Stimulated activated memory B cell treated with anti-CD40 and anti-IgM and Interleukin-4, amounts not matched to agents 10 μg/mL and 1 μg/mL and 100 μg/mL, for 72 hours (primary cell): ENCODE results near the gene ACRBP.
"Not testable (repeated sequence)": the region's sequence is repeated elsewhere in the genome, so short reads cannot be mapped to it uniquely, and the experiment has no call there.

Experiments
- ATAC-seq: fragments of 150-1000 bp; cut with Tn5 transposase; 2 replicates; pipeline ENCODE4 v1.10.0; 2021
- H3K27ac Mint-ChIP-seq: one replicate; pipeline ENCODE4 v1.8.0; 2022; ENCODE audit warnings: mild to moderate bottlenecking, mixed read lengths
- H3K27me3 Mint-ChIP-seq: one replicate; pipeline ENCODE4 v1.8.0; 2022; ENCODE audit warnings: mixed read lengths
- H3K36me3 Mint-ChIP-seq: one replicate; pipeline ENCODE4 v1.8.0; 2022; ENCODE audit warnings: mixed read lengths
- H3K4me1 Mint-ChIP-seq: one replicate; pipeline ENCODE4 v1.8.0; 2022; ENCODE audit warnings: mixed read lengths
- H3K4me3 Mint-ChIP-seq: one replicate; pipeline ENCODE4 v1.8.0; 2022; ENCODE audit warnings: mild to moderate bottlenecking, moderate library complexity, mixed read lengths
- H3K9me3 Mint-ChIP-seq: one replicate; pipeline ENCODE4 v1.8.0; 2022; ENCODE audit warnings: mixed read lengths

ACRBP gene

DNA sequence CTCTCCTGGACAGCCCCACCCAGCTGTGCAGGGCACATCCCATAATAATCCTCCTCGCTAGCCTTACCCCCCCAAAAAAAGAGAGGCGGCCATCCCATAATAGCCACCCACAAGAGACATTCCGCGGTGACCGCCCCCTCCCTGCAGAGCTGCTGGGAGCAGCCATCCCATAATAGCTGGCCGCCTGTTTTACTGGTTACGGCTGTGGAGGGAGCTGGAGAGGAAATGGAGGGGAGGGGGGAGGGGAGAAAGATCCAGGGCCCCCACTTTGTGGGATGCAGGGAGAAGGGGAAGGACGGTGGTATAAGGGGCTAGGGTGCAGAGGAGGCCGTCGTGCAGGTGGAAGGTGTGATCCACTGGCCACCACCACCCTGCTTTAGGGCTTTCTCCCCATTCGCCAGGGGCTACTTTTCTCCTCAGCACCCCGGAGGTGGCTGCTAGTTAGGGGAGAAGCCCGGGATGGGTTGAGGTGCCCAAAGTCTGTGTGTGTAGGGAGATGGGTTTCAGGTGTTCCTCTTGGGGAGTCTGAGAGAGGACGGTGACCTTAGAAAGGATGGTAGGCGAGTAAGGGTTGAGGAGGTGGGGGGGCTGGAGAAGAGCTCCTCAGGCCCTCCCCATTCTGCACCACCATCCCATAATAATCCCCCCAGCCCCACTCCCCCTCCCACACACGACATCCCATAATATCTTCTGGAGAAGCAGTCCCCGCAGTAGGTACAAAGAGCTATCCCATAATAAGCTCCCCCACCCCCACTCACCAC lies 34.0 kb downstream of the ACRBP start:
- no peaks in the 10 kb centered on the region for H3K36me3 Mint-ChIP-seq
- H3K27ac Mint-ChIP-seq, result peak overlapping the region; percentile 87
- peaks cover 51% of the 10 kb centered on the region for H3K4me1 Mint-ChIP-seq
- peak; percentile 4 for ATAC-seq
- H3K4me3 Mint-ChIP-seq, result no peak overlapping the region
- no peaks in the 10 kb centered on the region for H3K9me3 Mint-ChIP-seq
- H3K27me3 Mint-ChIP-seq, result no peaks in the 10 kb centered on the region

DNA sequence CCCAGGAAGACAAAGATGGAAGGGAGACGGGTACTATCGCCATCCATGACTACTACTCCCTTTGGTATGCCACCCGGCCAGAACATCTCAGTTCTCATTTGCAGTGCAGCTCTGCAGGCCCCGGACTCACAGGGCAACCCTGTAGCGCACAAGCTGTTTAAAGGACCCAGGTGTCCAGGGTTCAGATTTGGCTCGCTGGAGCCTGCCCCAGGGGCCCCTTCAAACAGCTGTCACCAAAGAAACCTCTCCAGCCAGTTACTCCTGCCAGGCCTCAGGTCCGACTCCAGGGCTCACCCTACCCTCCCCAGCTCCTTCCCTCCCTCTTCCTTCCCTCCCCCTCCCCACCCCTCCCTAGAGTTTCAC lies 34.6 kb downstream of the ACRBP start:
- Mint-ChIP-seq H3K27ac (peak overlapping the region; percentile 87), H3K4me1 (peaks cover 51% of the 10 kb centered on the region), H3K9me3 (no peaks in the 10 kb centered on the region), H3K36me3 (no peaks in the 10 kb centered on the region), H3K27me3 (no peaks in the 10 kb centered on the region), H3K4me3 (no peak overlapping the region)
- ATAC-seq, result no peak

DNA sequence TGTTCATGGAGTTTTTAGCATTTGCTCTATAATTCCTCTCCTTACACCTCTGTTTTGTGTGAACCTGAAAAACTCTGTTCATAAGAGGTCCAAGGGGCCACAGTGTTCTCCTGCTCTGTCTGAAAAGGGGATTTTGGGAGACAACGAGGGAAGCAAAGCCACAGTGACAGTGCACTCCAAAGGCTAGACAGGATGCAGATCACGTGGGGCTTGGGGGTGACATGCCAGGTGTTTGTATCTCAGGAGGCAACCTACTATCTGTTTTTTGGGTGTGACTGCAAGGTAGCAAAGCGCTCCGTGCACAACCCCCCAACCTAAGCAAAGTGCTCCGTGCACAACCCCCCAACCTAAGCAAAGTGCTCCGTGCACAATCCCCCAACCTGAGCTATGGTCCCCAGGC lies 35.0 kb downstream of the ACRBP start:
- Mint-ChIP-seq H3K27me3 (no peaks in the 10 kb centered on the region), H3K4me1 (peaks cover 50% of the 10 kb centered on the region), H3K27ac (peak overlapping the region; percentile 87), H3K9me3 (no peaks in the 10 kb centered on the region), H3K36me3 (no peaks in the 10 kb centered on the region), H3K4me3 (no peak overlapping the region)
- no peak for ATAC-seq

DNA sequence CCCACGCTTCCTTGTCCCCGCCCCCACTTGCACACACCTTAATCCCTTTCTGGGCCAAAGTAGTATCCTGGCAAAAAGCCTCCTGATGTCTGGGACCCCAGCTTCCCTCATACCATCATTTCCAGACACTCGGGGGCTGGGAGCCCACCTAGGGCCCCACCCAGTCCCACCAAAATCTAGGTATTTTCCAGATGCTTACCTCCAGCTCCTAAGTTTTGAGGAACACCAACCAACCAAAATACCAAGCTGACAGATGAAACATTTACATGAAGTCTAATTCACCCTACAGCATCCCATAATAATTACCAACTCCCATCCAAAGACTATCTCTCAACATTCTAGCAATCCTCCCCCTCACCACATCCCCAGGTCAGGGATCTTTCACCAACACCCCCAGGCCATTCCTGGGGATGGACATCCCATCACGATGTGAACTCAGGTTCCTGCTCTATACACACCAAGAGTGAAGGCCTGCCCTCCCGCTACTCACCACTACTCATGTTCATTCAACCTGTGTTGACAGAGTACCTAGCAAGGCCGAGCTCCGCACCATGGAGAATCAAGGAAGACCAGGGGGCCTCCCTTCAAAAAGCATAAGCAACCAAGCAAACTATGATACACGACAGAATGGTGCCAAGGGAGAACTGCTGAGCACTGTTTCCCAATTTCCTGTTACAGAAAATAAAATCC lies 38.5 kb downstream of the ACRBP start:
- Mint-ChIP-seq H3K4me1 (peaks cover 54% of the 10 kb centered on the region), H3K4me3 (no peak overlapping the region), H3K9me3 (no peaks in the 10 kb centered on the region), H3K27ac (no peak overlapping the region), H3K36me3 (peaks cover 14% of the 10 kb centered on the region), H3K27me3 (no peaks in the 10 kb centered on the region)
- no peak for ATAC-seq

DNA sequence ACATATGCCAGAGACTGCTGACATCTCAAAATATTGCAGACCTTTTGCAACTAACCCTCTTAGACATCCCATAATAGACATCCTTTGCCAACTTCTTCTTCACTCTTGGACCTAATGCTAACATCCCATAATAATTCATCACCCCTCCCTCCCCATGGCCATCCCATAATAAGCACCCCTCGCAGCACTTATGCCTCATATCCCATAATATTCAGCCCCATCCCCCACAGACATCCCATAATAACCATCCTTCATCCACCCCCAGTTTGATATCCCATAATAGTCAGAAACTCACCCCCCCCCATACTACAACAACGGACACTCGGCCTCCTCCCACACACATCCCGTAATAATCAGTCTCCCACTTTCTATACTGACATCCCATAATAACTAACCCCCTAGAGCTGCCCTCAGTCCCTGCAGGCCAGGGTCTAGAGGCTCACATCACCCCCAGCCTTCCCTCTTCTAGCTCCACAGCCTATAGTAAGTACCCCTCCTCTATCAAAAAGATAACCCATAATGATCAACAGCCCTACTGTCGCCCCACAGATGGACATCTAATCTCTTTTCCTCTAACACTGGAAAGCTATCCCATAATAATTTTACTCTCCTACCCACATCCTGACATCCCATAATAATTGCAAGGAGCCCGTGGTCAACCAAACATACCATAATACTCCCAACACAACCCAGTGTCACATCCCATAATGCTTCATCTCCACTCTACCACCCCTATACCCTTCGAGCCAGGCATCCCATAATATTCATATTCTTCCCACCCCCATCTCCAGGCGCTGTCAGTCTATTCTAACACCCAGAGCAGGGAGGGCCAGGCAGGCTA lies 39.3 kb downstream of the ACRBP start:
- peaks cover 21% of the 10 kb centered on the region for H3K36me3 Mint-ChIP-seq
- peaks cover 54% of the 10 kb centered on the region for H3K4me1 Mint-ChIP-seq
- H3K4me3 Mint-ChIP-seq, result no peak overlapping the region
- peak; percentile 62 for ATAC-seq
- H3K27me3 Mint-ChIP-seq, result no peaks in the 10 kb centered on the region
- no peak overlapping the region for H3K27ac Mint-ChIP-seq
- H3K9me3 Mint-ChIP-seq, result no peaks in the 10 kb centered on the region

DNA sequence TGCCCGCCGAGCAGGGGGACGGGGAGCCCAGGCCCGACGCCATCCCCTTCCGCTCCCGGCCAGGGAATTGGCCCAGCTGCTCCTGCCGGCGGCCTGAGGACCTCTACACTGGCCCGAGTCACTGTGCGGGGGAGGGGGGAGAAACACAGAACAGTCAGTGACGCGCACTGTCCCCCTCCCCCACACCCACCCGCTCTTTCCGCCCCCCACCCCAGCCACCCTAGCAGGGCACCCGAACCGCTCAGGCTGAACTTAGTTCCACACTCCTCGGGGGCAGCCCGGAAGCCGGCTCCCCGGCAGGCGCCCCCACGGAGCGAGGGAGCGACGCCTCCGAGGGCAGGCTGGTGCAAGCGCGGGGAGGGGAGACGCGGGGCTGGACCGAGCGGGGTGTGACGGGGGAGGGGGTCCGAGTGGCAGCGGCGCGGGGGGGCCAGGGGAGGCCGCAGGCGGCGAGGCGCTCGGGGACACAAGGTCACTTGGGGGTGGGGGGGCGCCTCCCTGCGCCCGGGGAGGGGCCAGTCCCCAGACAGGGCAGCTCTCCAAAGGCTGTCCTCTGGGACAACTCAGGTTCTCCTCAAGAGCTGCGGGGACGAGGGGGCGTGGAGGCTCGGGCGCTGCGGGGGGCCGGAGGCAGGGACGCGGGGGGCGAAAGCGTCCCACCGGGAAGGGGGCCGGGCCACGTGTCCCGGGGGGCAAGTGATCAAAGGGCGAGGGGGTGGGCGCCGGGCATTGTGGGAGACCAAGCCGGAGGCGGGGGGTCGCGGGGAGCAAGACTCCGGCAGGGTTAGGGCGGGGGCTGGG lies 40.7 kb downstream of the ACRBP start:
- H3K4me1 Mint-ChIP-seq, result peaks cover 51% of the 10 kb centered on the region
- H3K9me3 Mint-ChIP-seq, result no peaks in the 10 kb centered on the region
- no peaks in the 10 kb centered on the region for H3K27me3 Mint-ChIP-seq
- no peak overlapping the region for H3K4me3 Mint-ChIP-seq
- no peak overlapping the region for H3K27ac Mint-ChIP-seq
- peak; percentile 62 for ATAC-seq
- peaks cover 35% of the 10 kb centered on the region for H3K36me3 Mint-ChIP-seq

DNA sequence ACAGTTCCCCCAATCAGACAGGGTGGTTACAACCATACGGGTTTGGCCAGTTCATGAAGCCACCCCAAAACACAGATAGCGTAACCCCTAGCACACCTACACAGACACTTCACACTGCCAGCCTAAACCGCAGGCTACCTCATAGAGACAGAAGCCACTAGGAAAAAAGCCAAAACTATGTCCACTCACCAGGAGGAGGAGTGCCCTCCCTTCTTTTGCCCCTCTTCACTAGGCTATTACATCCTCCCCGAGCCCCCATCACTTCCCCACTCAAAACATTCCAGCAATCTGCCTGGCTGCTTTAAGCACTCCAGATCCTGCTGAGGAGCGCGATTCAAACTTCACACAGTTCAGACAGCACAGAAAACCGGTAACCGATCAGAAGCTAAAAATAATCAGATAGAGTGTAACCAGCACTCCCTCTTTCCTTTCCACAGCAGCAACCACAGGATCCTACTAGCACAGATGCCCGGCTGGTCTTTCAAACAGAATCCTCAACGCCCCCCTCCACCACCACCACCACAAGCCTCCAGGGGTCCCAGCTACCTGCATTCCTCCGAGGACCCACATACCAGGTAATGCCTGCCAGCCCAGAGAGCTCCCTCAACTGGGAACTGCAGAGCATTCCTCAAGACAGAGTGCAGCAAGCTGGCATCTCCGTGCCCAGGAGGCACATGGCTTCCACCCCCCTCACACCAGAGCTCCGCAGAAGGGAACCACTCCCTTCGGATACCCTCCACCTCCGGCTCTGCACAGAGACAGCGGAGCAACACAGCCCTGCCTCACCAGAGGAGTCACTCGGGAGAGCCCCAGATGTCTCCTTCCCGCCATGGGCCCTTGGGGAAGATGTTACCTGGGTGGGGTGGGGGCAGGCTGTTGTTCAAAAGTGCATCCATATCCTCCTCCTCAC lies 41.6 kb downstream of the ACRBP start:
- Mint-ChIP-seq H3K4me3 (no peak overlapping the region), H3K36me3 (peaks cover 44% of the 10 kb centered on the region), H3K9me3 (no peaks in the 10 kb centered on the region), H3K27ac (no peak overlapping the region), H3K4me1 (peaks cover 43% of the 10 kb centered on the region), H3K27me3 (no peaks in the 10 kb centered on the region)
- ATAC-seq, result peak; percentile 25

DNA sequence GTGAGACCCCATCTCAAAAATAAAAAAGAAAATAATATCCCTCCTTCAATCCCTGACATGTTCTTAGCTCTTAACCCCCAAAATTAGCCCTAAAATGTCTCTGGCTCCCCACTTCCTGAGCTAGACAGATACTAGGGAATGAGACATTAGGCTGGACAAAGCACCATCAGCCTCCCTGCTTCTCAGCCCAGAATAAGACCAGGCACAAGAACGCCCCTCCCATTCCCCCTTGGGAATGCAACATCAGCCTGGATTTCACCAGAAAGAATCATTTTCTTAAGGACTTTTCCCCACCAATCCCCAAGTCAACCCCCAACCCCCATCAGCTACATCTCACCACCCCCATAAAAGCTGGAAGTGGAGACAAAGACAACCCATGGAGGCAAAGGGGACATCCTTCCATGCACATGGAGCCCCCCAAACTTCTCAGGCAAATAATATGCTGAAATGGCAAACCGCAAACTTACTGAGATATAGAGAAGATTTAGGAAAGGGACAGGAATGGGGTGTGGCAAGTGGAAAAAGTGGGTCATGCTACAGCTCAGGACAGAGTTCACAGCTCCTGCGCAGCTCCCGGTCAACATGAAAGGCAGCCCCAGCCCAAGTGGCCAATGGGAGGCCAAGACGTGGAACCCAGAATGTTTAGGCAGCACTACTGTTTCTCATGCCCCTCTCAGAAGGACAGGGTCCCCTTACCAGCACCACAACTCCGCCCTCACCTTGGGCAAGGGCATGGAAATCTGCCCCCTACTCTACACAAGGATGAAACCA lies 42.8 kb downstream of the ACRBP start:
- Mint-ChIP-seq H3K9me3 (no peaks in the 10 kb centered on the region), H3K36me3 (peaks cover 56% of the 10 kb centered on the region), H3K27me3 (no peaks in the 10 kb centered on the region), H3K27ac (no peak overlapping the region), H3K4me1 (peaks cover 42% of the 10 kb centered on the region), H3K4me3 (no peak overlapping the region)
- no peak for ATAC-seq

DNA sequence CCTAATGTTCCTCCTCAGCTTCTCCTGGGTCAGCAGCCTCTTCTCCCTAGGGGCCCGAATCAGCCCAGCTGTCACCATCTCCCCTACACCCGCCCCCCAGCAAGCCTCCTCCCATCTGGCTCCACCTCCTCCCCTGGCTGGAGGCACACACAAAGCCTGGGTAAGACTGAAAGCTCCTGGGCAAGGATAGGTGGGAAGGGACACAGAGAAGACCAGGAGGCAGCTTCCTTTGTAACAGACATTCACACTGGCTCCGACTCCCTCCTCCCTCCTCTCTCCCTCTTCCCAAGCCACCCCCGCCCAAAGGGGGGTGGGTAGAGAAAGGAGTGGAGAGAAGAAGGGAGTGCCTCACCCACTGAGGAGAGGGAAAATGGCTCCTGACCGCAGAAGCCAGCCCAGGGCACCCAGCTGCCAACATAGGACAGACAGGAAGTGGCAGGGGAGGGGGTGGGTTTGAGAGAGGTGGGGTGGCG lies 44.1 kb downstream of the ACRBP start:
- H3K27me3 Mint-ChIP-seq, result no peaks in the 10 kb centered on the region
- peak overlapping the region; percentile 86 for H3K27ac Mint-ChIP-seq
- no peaks in the 10 kb centered on the region for H3K9me3 Mint-ChIP-seq
- H3K36me3 Mint-ChIP-seq, result peaks cover 67% of the 10 kb centered on the region
- ATAC-seq, result no peak
- peak overlapping the region; percentile 65 for H3K4me3 Mint-ChIP-seq
- H3K4me1 Mint-ChIP-seq, result peaks cover 42% of the 10 kb centered on the region

DNA sequence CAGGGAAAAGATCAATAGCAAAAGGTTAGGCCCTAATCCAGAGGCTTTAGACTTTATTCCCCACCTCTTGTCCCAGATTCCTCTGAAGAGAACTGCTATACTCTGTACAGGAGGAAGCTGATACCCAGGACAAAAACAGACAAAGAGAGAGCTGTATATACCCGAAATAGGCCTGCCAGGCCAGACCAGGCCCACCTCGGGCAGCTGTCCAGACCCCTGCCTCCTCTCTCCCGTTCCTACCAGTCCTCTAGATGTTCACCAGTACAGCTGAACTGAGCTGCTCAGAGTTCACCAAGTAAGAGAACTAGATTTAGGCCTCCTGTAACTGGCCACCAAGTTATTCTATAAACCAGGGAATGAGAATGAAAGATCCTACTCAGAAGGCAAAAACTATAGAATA lies 44.7 kb downstream of the ACRBP start:
- peaks cover 42% of the 10 kb centered on the region for H3K4me1 Mint-ChIP-seq
- no peak for ATAC-seq

DNA sequence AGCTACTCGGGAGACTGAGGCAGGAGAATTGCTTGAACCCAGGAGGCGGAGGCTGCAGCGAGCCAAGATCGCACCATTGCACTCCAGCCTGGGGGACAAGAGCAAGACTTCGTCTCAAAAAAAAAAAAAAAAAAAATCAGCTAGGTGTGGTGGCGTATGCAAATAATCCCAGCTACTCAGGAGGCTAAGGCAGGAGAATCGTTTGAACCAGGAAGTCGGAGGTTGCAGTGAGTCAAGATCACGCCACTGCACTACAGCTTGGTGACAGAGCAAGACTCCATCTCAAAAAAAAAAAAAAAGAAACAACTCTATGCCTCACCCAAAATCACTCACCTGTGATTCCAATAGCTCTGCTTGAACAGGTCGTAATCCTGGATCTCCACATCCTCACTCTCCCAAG lies 51.6 kb downstream of the ACRBP start:
- H3K9me3 Mint-ChIP-seq, ATAC-seq, H3K27me3 Mint-ChIP-seq, H3K4me3 Mint-ChIP-seq: not testable (repeated sequence)
- Mint-ChIP-seq H3K4me1 (peaks cover 11% of the 10 kb centered on the region), H3K27ac (peak overlapping the region; percentile 72), H3K36me3 (peaks cover 86% of the 10 kb centered on the region)

More for the DNA sequence above, 44.7 kb downstream of the ACRBP start:
- Mint-ChIP-seq H3K27me3 (no peaks in the 10 kb centered on the region), H3K9me3 (no peaks in the 10 kb centered on the region), H3K4me3 (no peak overlapping the region), H3K36me3 (peaks cover 73% of the 10 kb centered on the region), H3K27ac (peak overlapping the region; percentile 86)

DNA sequence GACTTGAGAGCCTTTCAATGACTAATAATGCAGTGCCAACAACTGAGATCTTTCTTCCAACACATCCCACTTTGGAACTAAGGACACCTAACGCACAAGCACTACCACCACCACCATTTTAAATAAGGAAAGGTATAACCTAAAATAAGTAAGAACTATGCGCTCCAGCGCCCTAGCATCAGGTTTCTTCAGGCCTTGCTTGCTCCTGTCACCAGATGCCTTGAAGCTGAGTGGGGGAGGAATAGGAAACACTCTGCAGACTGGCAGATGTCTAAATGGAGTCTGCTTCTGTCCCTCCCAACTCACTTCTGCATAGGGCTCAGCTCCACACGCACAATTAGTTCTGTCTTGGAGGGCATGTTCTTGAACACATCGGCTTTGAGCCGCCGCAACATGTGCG lies 55.1 kb downstream of the ACRBP start:
- Mint-ChIP-seq H3K27ac (no peak overlapping the region), H3K4me3 (no peak overlapping the region), H3K9me3 (no peaks in the 10 kb centered on the region), H3K4me1 (peaks cover 11% of the 10 kb centered on the region), H3K36me3 (peaks cover 80% of the 10 kb centered on the region), H3K27me3 (no peaks in the 10 kb centered on the region)
- no peak for ATAC-seq
